T-cell (primary cell): ENCODE measurements around the gene EED. TPM values are rescaled to one million over a fixed set of nuclear protein-coding genes. Genes with fewer than 3 reads are reported as not detected.
A peak's percentile ranks its signal among the peaks of the same experiment; 100 is the strongest.
"Not testable (repeated sequence)": the region's sequence is repeated elsewhere in the genome, so short reads cannot be mapped to it uniquely, and the experiment has no call there.

Source experiments
- ATAC-seq, 4 experiments: fragments of 200-7000 bp in 3 of 4; fragments of 150-1000 bp in 1 of 4; cut with Tn5 transposase; replicated peaks in 1 of 4; 1 replicate in 3 of 4; 2 replicates in 1 of 4; pipeline ENCODE4 v1.10.0; 2021; ENCODE audit warnings: moderate library complexity in 3 of 4, mild to moderate bottlenecking in 2 of 4, moderate number of reproducible peaks in 1 of 4
- CTCF ChIA-PET, 2 donors: fragments of 300-600 bp; sonication (Branson Sonifier 250); formaldehyde crosslinking; loops; one replicate each; lab custom pipeline; 2022; ENCODE audit warnings: antibody characterized with exemption in 2 of 2; lab: Charles Lee
- POLR2A ChIA-PET, 2 donors: fragments of 300-600 bp; sonication (Branson Sonifier 250); formaldehyde crosslinking; loops; one replicate each; lab custom pipeline; 2022; ENCODE audit warnings: antibody characterized with exemption in 2 of 2; lab: Charles Lee
- DNase-seq, 35 experiments: peaks; one replicate each; pipeline versions ENCODE4 v3.0.0 to v3.0.0-alpha.2; 2013 to 2023
- H3K27ac ChIP-seq: one replicate; pipeline ENCODE4 v1.5.1; 2013; ENCODE audit warnings: low read length
- H3K27me3 ChIP-seq, 2 experiments: replicated peaks in 1 of 2; 1 replicate in 1 of 2; 2 replicates in 1 of 2; pipeline versions ENCODE4 v1.6.1 to v1.7.0; 2013; ENCODE audit warnings: low read length in 1 of 2, mixed read lengths in 1 of 2; ENCODE audit not compliant: control insufficient read depth in 2 of 2, insufficient read depth in 2 of 2; ENCODE audit errors: extremely low read depth in 1 of 2
- H3K36me3 ChIP-seq, 2 donors: 1 replicate in 1 of 2; 2 replicates in 1 of 2; pipeline versions ENCODE4 v1.6.1 to v1.7.0; 2013; ENCODE audit warnings: low read length in 1 of 2; ENCODE audit not compliant: control insufficient read depth in 2 of 2, insufficient read depth in 1 of 2; ENCODE audit errors: extremely low read depth in 1 of 2
- H3K4me1 ChIP-seq, 2 experiments: 1 replicate in 1 of 2; 2 replicates in 1 of 2; pipeline versions ENCODE4 v1.6.1 to v1.7.0; 2013; ENCODE audit warnings: low read length in 2 of 2, mixed read lengths in 1 of 2; ENCODE audit not compliant: insufficient read depth in 2 of 2, control insufficient read depth in 1 of 2; ENCODE audit errors: extremely low read depth in 1 of 2
- H3K4me3 ChIP-seq, 2 donors: 1 replicate in 1 of 2; 2 replicates in 1 of 2; pipeline versions ENCODE4 v1.5.1 to v1.7.0; 2013; ENCODE audit warnings: mild to moderate bottlenecking in 2 of 2, low read length in 1 of 2, moderate library complexity in 1 of 2; ENCODE audit not compliant: control insufficient read depth in 1 of 2; ENCODE audit errors: extremely low read depth in 1 of 2
- H3K9me3 ChIP-seq: 2 replicates; pipeline ENCODE4 v1.7.0; 2013
- H3K27ac Mint-ChIP-seq, 2 donors: one replicate each; pipeline ENCODE4 v1.8.0; 2020 to 2021; ENCODE audit warnings: mild to moderate bottlenecking in 2 of 2, mixed read lengths in 2 of 2
- H3K27me3 Mint-ChIP-seq, 2 donors: one replicate each; pipeline ENCODE4 v1.8.0; 2021 to 2022; ENCODE audit warnings: mixed read lengths in 2 of 2
- H3K36me3 Mint-ChIP-seq: one replicate; pipeline ENCODE4 v1.8.0; 2021; ENCODE audit warnings: mixed read lengths
- H3K4me1 Mint-ChIP-seq, 3 donors: one replicate each; pipeline ENCODE4 v1.8.0; 2020 to 2022; ENCODE audit warnings: mixed read lengths in 3 of 3, mild to moderate bottlenecking in 1 of 3
- H3K4me3 Mint-ChIP-seq, 3 donors: one replicate each; pipeline ENCODE4 v1.8.0; 2020 to 2022; ENCODE audit warnings: mild to moderate bottlenecking in 3 of 3, mixed read lengths in 3 of 3, moderate library complexity in 3 of 3
- H3K9me3 Mint-ChIP-seq, 3 donors: one replicate each; pipeline ENCODE4 v1.8.0; 2020 to 2022; ENCODE audit warnings: mixed read lengths in 3 of 3
- WGBS: methylation state at CpG from one replicate; pipeline ENCODE4 v1.1.5; 2013; ENCODE audit warnings: missing lambda C conversion rate; ENCODE audit not compliant: insufficient coverage; 5-methylcytosine and 5-hydroxymethylcytosine counted together
- total RNA-seq, 35 experiments: library from RNA in 6 of 35; stranded (reverse) in 6 of 35; fragments of 120-200 nt in 1 of 35; gene quantifications; one replicate each; pipeline versions ENCODE4 v1.2.1 to v1.2.4 and lab custom pipeline; 2013 to 2026

EED gene
- total RNA-seq, 5 donors from 2014 or later (not counting 1 experiment from before 2014, with no cell fraction given): 31.6 to 37.6 (median 35.7) TPM

GRCh38 chr11:86301742-86302091, 57.2 kb downstream of the EED start:
- peaks cover 2 to 14% of the 10 kb centered on the region in 2 experiments for H3K4me1 ChIP-seq
- ATAC-seq (no peak), DNase-seq (no peak)
- no peaks in the 10 kb centered on the region for H3K27me3 ChIP-seq
- H3K27ac ChIP-seq: peak overlapping the region; percentile 76
- H3K36me3 ChIP-seq: no peaks in the 10 kb centered on the region
- H3K4me1 Mint-ChIP-seq: peaks cover 33 to 35% (median 34%) of the 10 kb centered on the region in 3 donors
- no peaks in the 10 kb centered on the region for H3K9me3 Mint-ChIP-seq
- no peaks in the 10 kb centered on the region for H3K9me3 ChIP-seq
- peaks cover 0 to 3% of the 10 kb centered on the region in 2 donors for H3K27me3 Mint-ChIP-seq
- 0% methylated on average over 3 of the region's 6 CpGs for WGBS
- H3K36me3 Mint-ChIP-seq: peaks cover 6% of the 10 kb centered on the region
- peak overlapping the region; percentile 99 for H3K27ac Mint-ChIP-seq
- H3K4me3 Mint-ChIP-seq: peak overlapping the region; percentile 100
- CTCF ChIA-PET: interaction anchor here (0.7 to 1.5 kb wide), 5 partner anchors 8 to 429 kb away, joined by 3 to 8 read pairs (median 3); no protein-coding TSS in a partner anchor
- H3K4me3 ChIP-seq: peak overlapping the region; percentile 77 to 99
- POLR2A ChIA-PET: interaction anchor here in 1 of 2 donors (0.6 kb wide), 1 partner anchor 668 kb away, joined by 3 read pairs; no protein-coding TSS in a partner anchor

- H3K36me3 ChIP-seq: no peaks in the 10 kb centered on the region
- ChIA-PET POLR2A (interaction anchor here in 1 of 2 donors (0.6 to 0.9 kb wide), 2 partner anchors 637 to 669 kb away, joined by 3 read pairs; no protein-coding TSS in a partner anchor), CTCF (interaction anchor here in 1 of 2 donors (1.0 to 1.3 kb wide), 2 partner anchors 9 to 261 kb away, joined by 3 to 8 read pairs; no protein-coding TSS in a partner anchor)
- DNase-seq (peak; percentile 78 to 98 (median 91)), ATAC-seq (peak; percentile 99 to 100 (median 100))
- H3K27me3 Mint-ChIP-seq: peaks cover 0 to 3% of the 10 kb centered on the region in 2 donors
- peaks cover 33 to 35% (median 34%) of the 10 kb centered on the region in 3 donors for H3K4me1 Mint-ChIP-seq
- under 1% methylated on average over 27 of the region's 30 CpGs for WGBS
- no peaks in the 10 kb centered on the region for H3K9me3 Mint-ChIP-seq
- peaks cover 6% of the 10 kb centered on the region for H3K36me3 Mint-ChIP-seq
- H3K4me3 Mint-ChIP-seq: peak within 1 kb of the TSS; percentile 100
- no peaks in the 10 kb centered on the region for H3K27me3 ChIP-seq
- no peaks in the 10 kb centered on the region for H3K9me3 ChIP-seq
- H3K4me3 ChIP-seq: peak within 1 kb of the TSS; percentile 77 to 99
- H3K4me1 ChIP-seq: peaks cover 2 to 14% of the 10 kb centered on the region in 2 experiments
- peak within 1 kb of the TSS; percentile 76 for H3K27ac ChIP-seq
- H3K27ac Mint-ChIP-seq: peak within 1 kb of the TSS; percentile 99
Observed at GRCh38 chr11:86302092-86302793, 57.7 kb downstream of the EED start, which contains the start of gene HIKESHI. Gene HIKESHI, plus strand, starts transcription at chr11:86302240. Its CDS starts 209 bp downstream, at chr11:86302449.

- peak overlapping the region; percentile 6 to 13 for H3K27ac Mint-ChIP-seq
- Histone ChIP-seq H3K4me3 (no peak overlapping the region), H3K36me3 (no peaks in the 10 kb centered on the region), H3K27me3 (no peaks in the 10 kb centered on the region), H3K9me3 (no peaks in the 10 kb centered on the region), H3K27ac (no peak overlapping the region), H3K4me1 (peaks cover 2 to 14% of the 10 kb centered on the region in 2 experiments)
- no peaks in the 10 kb centered on the region for H3K9me3 Mint-ChIP-seq
- DNase-seq (no peak), ATAC-seq (no peak)
- WGBS: 88% methylated on average over 1 of the region's 2 CpGs
- ChIA-PET POLR2A (interaction anchor here in 1 of 2 donors (0.9 kb wide), 1 partner anchor 638 kb away, joined by 3 read pairs; no protein-coding TSS in a partner anchor), CTCF (no interaction called here)
- peaks cover 6% of the 10 kb centered on the region for H3K36me3 Mint-ChIP-seq
- peak overlapping the region; percentile 100 for H3K4me3 Mint-ChIP-seq
- peaks cover 0 to 3% of the 10 kb centered on the region in 2 donors for H3K27me3 Mint-ChIP-seq
- peaks cover 33 to 35% (median 34%) of the 10 kb centered on the region in 3 donors for H3K4me1 Mint-ChIP-seq
Observed at GRCh38 chr11:86303257-86303656, 58.7 kb downstream of the EED start.

GRCh38 chr11:86308710-86309109, 64.2 kb downstream of the EED start:
- H3K4me3 Mint-ChIP-seq, H3K9me3 Mint-ChIP-seq, H3K9me3 ChIP-seq, H3K4me3 ChIP-seq, H3K27me3 Mint-ChIP-seq, H3K27ac ChIP-seq, H3K27ac Mint-ChIP-seq, H3K36me3 ChIP-seq, H3K4me1 ChIP-seq, ATAC-seq, DNase-seq, CTCF ChIA-PET, H3K27me3 ChIP-seq, POLR2A ChIA-PET: not testable (repeated sequence)
- Mint-ChIP-seq H3K4me1 (peaks cover 40 to 54% (median 52%) of the 10 kb centered on the region in 3 donors), H3K36me3 (peaks cover 44% of the 10 kb centered on the region)
- no CpG with 5 or more reads among the region's 4 CpGs for WGBS

GRCh38 chr11:86313793-86314192, 69.2 kb downstream of the EED start:
- Histone ChIP-seq H3K9me3 (no peaks in the 10 kb centered on the region), H3K4me1 (no peaks in the 10 kb centered on the region), H3K4me3 (no peak overlapping the region), H3K27me3 (no peaks in the 10 kb centered on the region), H3K36me3 (peaks cover 8 to 15% of the 10 kb centered on the region in 2 donors), H3K27ac (no peak overlapping the region)
- ATAC-seq (no peak), DNase-seq (no peak)
- H3K4me1 Mint-ChIP-seq: peaks cover 42 to 45% (median 43%) of the 10 kb centered on the region in 3 donors
- CTCF ChIA-PET: no interaction called here
- H3K27ac Mint-ChIP-seq: no peak overlapping the region
- no peaks in the 10 kb centered on the region for H3K27me3 Mint-ChIP-seq
- H3K4me3 Mint-ChIP-seq: no peak overlapping the region
- peaks cover 0 to 5% (median 0%) of the 10 kb centered on the region in 3 donors for H3K9me3 Mint-ChIP-seq
- POLR2A ChIA-PET: no interaction called here
- peaks cover 54% of the 10 kb centered on the region for H3K36me3 Mint-ChIP-seq
- WGBS: 100% methylated on average over 1 of the region's 2 CpGs

GRCh38 chr11:86314636-86315035, 70.1 kb downstream of the EED start:
- Histone ChIP-seq H3K9me3 (no peaks in the 10 kb centered on the region), H3K27me3 (no peaks in the 10 kb centered on the region), H3K4me3 (no peak overlapping the region), H3K4me1 (no peaks in the 10 kb centered on the region), H3K27ac (no peak overlapping the region), H3K36me3 (peaks cover 8 to 18% of the 10 kb centered on the region in 2 donors)
- ATAC-seq: no peak
- Mint-ChIP-seq H3K27ac (no peak overlapping the region), H3K4me3 (no peak overlapping the region), H3K36me3 (peaks cover 48% of the 10 kb centered on the region), H3K9me3 (peaks cover 0 to 5% (median 0%) of the 10 kb centered on the region in 3 donors), H3K4me1 (peaks cover 35 to 43% (median 38%) of the 10 kb centered on the region in 3 donors), H3K27me3 (no peaks in the 10 kb centered on the region)
- POLR2A ChIA-PET: no interaction called here
- CTCF ChIA-PET: interaction anchor here in 1 of 2 donors (0.5 to 0.6 kb wide), 2 partner anchors 54 to 656 kb away, joined by 3 read pairs; no protein-coding TSS in a partner anchor
- no CpG with 5 or more reads among the region's 2 CpGs for WGBS
- DNase-seq: no peak
